H1 (cell line): ENCODE measurements around the gene DNAJC28. TPM values are rescaled to one million over a fixed set of nuclear protein-coding genes. Genes with fewer than 3 reads are reported as not detected.

Source experiments
- CTCF ChIA-PET: fragments of 300-600 bp; sonication (Branson Sonifier 250); formaldehyde crosslinking; loops from one replicate; lab custom pipeline; 2021; ENCODE audit not compliant: partially characterized antibody; lab: Charles Lee
- POLR2A ChIA-PET: fragments of 300-600 bp; sonication (Branson Sonifier 250); formaldehyde crosslinking; loops from one replicate; lab custom pipeline; 2021; ENCODE audit warnings: inconsistent platforms; ENCODE audit not compliant: partially characterized antibody; lab: Charles Lee
- DNase-seq, 2 experiments: peaks; one replicate each; pipeline versions ENCODE4 v3.0.0 to v3.0.0-alpha.2; 2010 to 2022; ENCODE audit warnings: low spot score in 2 of 2, low read depth in 1 of 2, mixed read lengths in 1 of 2
- FAIRE-seq: peaks from 2 replicates; lab custom pipeline; 2011; peaks lifted over from hg19 to GRCh38; lab: Jason Lieb, UNC
- H2AFZ ChIP-seq: 2 replicates; pipeline ENCODE4 v1.8.1; 2012; ENCODE audit warnings: low read length, inconsistent platforms
- H2AK5ac ChIP-seq: 2 replicates; pipeline ENCODE4 v1.6.1; 2013; ENCODE audit warnings: low read depth, low read length
- H2BK120ac ChIP-seq: replicated peaks from 2 replicates; pipeline ENCODE3; 2013; ENCODE audit warnings: low read depth, low read length, inconsistent platforms
- H2BK12ac ChIP-seq: 2 replicates; pipeline ENCODE4 v1.6.1; 2013; ENCODE audit warnings: low read depth, low read length
- H2BK15ac ChIP-seq: 2 replicates; pipeline ENCODE4 v1.6.1; 2013; ENCODE audit warnings: low read length
- H2BK20ac ChIP-seq: 2 replicates; pipeline ENCODE4 v1.6.1; 2013; ENCODE audit warnings: low read length
- H2BK5ac ChIP-seq: 2 replicates; pipeline ENCODE4 v1.6.1; 2013; ENCODE audit warnings: low read depth, low read length
- H3K14ac ChIP-seq: 2 replicates; pipeline ENCODE4 v1.6.1; 2013; ENCODE audit warnings: inconsistent platforms; ENCODE audit not compliant: insufficient read length
- H3K18ac ChIP-seq: 2 replicates; pipeline ENCODE4 v1.6.1; 2013; ENCODE audit warnings: low read length; ENCODE audit errors: extremely low read depth
- H3K23ac ChIP-seq: 2 replicates; pipeline ENCODE4 v1.6.1; 2013; ENCODE audit warnings: inconsistent platforms; ENCODE audit not compliant: insufficient read length
- H3K23me2 ChIP-seq: 2 replicates; pipeline ENCODE4 v1.6.1; 2013; ENCODE audit warnings: low read depth, low read length
- H3K27ac ChIP-seq: 2 replicates; pipeline ENCODE4 v1.6.1; 2011; ENCODE audit warnings: low read depth, low read length, inconsistent platforms
- H3K27me3 ChIP-seq, 4 experiments: replicated peaks in 1 of 4; 1 replicate in 1 of 4; 2 replicates in 3 of 4; pipeline versions ENCODE4 v1.6.1 to v1.8.1; 2011 to 2013; ENCODE audit warnings: low read length in 3 of 4, mild to moderate bottlenecking in 3 of 4, inconsistent platforms in 2 of 4, mixed read lengths in 2 of 4, moderate library complexity in 1 of 4; ENCODE audit not compliant: control insufficient read depth in 3 of 4, insufficient read depth in 3 of 4; ENCODE audit errors: extremely low read depth in 1 of 4
- H3K36me3 ChIP-seq, 4 experiments: 2 replicates each; pipeline versions ENCODE4 v1.6.1 to v1.8.1; 2011 to 2013; ENCODE audit warnings: mild to moderate bottlenecking in 4 of 4, low read length in 3 of 4, moderate library complexity in 2 of 4, control low read depth in 1 of 4, inconsistent platforms in 1 of 4; ENCODE audit not compliant: insufficient read depth in 4 of 4, control insufficient read depth in 2 of 4
- H3K4ac ChIP-seq: replicated peaks from 2 replicates; pipeline ENCODE3; 2013; ENCODE audit warnings: low read length, low read depth, mixed read lengths, inconsistent platforms; ENCODE audit not compliant: insufficient read length
- H3K4me1 ChIP-seq, 4 experiments: replicated peaks in 1 of 4; 1 replicate in 1 of 4; 2 replicates in 3 of 4; pipeline versions ENCODE4 v1.6.1 to v1.8.1; 2011 to 2013; ENCODE audit warnings: low read length in 3 of 4, inconsistent platforms in 2 of 4, mixed read lengths in 1 of 4; ENCODE audit not compliant: insufficient read depth in 4 of 4, control insufficient read depth in 3 of 4
- H3K4me2 ChIP-seq, 2 experiments: 2 replicates each; pipeline versions ENCODE4 v1.6.1 to v1.8.1; 2011 to 2013; ENCODE audit warnings: low read depth in 2 of 2, low read length in 2 of 2, control low read depth in 1 of 2, inconsistent platforms in 1 of 2, mild to moderate bottlenecking in 1 of 2; ENCODE audit not compliant: insufficient read depth in 1 of 2
- H3K4me3 ChIP-seq, 4 experiments: fragments of 200-600, 300-600 bp in 1 of 4; sonication (generic), shearing (Covaris generic), sonication (Bioruptor Twin) in 1 of 4; 2 replicates each; pipeline versions ENCODE4 v1.5.1 to v1.8.1; 2011 to 2016; ENCODE audit warnings: low read length in 4 of 4, low read depth in 3 of 4, control low read depth in 2 of 4, inconsistent platforms in 2 of 4, mild to moderate bottlenecking in 2 of 4, mixed read lengths in 1 of 4, moderate library complexity in 1 of 4; ENCODE audit not compliant: insufficient read depth in 2 of 4; ENCODE audit errors: extremely low read depth in 1 of 4
- H3K56ac ChIP-seq: replicated peaks from 2 replicates; pipeline ENCODE3; 2013; ENCODE audit warnings: low read depth, mild to moderate bottlenecking, mixed read lengths, low read length, inconsistent platforms; ENCODE audit not compliant: insufficient read length
- H3K79me1 ChIP-seq: 2 replicates; pipeline ENCODE4 v1.6.1; 2013; ENCODE audit warnings: low read depth, low read length, control low read depth
- H3K79me2 ChIP-seq, 2 experiments: 2 replicates each; pipeline versions ENCODE4 v1.6.1 to v1.8.1; 2012 to 2013; ENCODE audit warnings: low read length in 2 of 2, mild to moderate bottlenecking in 2 of 2, inconsistent platforms in 1 of 2; ENCODE audit not compliant: insufficient read depth in 2 of 2, control insufficient read depth in 1 of 2
- H3K9ac ChIP-seq, 4 experiments: replicated peaks in 1 of 4; 1 replicate in 1 of 4; 2 replicates in 3 of 4; pipeline versions ENCODE4 v1.6.1 to v1.8.1; 2011 to 2013; ENCODE audit warnings: low read depth in 3 of 4, low read length in 3 of 4, control low read depth in 2 of 4, mild to moderate bottlenecking in 2 of 4, moderate library complexity in 2 of 4, inconsistent platforms in 1 of 4; ENCODE audit errors: extremely low read depth in 1 of 4
- H3K9me3 ChIP-seq, 2 experiments: 2 replicates each; pipeline versions ENCODE4 v1.6.1 to v1.8.1; 2012 to 2013; ENCODE audit warnings: mild to moderate bottlenecking in 2 of 2, moderate library complexity in 2 of 2, control low read depth in 1 of 2, inconsistent platforms in 1 of 2, low read depth in 1 of 2, low read length in 1 of 2, mixed read lengths in 1 of 2; ENCODE audit not compliant: insufficient read depth in 2 of 2
- H4K20me1 ChIP-seq, 2 experiments: replicated peaks in 1 of 2; 2 replicates each; pipeline versions ENCODE3 to v1.8.1; 2011 to 2013; ENCODE audit warnings: inconsistent platforms in 2 of 2, low read length in 2 of 2, mild to moderate bottlenecking in 1 of 2; ENCODE audit not compliant: insufficient read depth in 2 of 2, control insufficient read depth in 1 of 2
- H4K5ac ChIP-seq: 2 replicates; pipeline ENCODE4 v1.6.1; 2013; ENCODE audit warnings: low read length, low read depth, mixed read lengths, inconsistent platforms; ENCODE audit not compliant: insufficient read length
- H4K8ac ChIP-seq: 2 replicates; pipeline ENCODE4 v1.8.0; 2013; ENCODE audit warnings: mild to moderate bottlenecking, moderate library complexity, low read length, inconsistent platforms; ENCODE audit not compliant: insufficient read depth; ENCODE audit errors: extremely low read depth
- H4K91ac ChIP-seq: replicated peaks from 2 replicates; pipeline ENCODE3; 2013; ENCODE audit warnings: low read length, mixed read lengths, inconsistent platforms; ENCODE audit not compliant: insufficient read length
- BCL11A ChIP-seq, 2 experiments: IDR thresholded peaks; one replicate each; pipeline ENCODE4 v1.6.1; 2011; ENCODE audit warnings: low read depth in 2 of 2, low read length in 2 of 2, mild to moderate bottlenecking in 2 of 2
- CHD1 ChIP-seq: IDR thresholded peaks from 2 replicates; pipeline ENCODE4 v1.6.1; 2012; ENCODE audit warnings: low read depth, low read length, improper control_type of control experiment
- CREB1 ChIP-seq: IDR thresholded peaks from 2 replicates; pipeline ENCODE4 v1.6.1; 2012; ENCODE audit warnings: inconsistent platforms
- EGR1 ChIP-seq: IDR thresholded peaks from 2 replicates; pipeline ENCODE4 v1.6.1; 2011; ENCODE audit warnings: low read depth, low read length, borderline replicate concordance
- SUZ12 ChIP-seq: fragments of 200-600 bp; sonication (generic); IDR thresholded peaks from 2 replicates; pipeline ENCODE4 v1.6.1; 2012; ENCODE audit warnings: mild to moderate bottlenecking, inconsistent platforms, low read length, moderate library complexity, mixed read lengths
- TAF1 ChIP-seq: IDR thresholded peaks from 2 replicates; pipeline ENCODE4 v1.6.1; 2011; ENCODE audit warnings: mild to moderate bottlenecking, low read depth, low read length
- TBP ChIP-seq: IDR thresholded peaks from 2 replicates; pipeline ENCODE4 v1.6.1; 2011; ENCODE audit warnings: low read depth, low read length, improper control_type of control experiment
- YY1 ChIP-seq: IDR thresholded peaks from 2 replicates; pipeline ENCODE4 v1.6.1; 2011; ENCODE audit warnings: low read depth, mild to moderate bottlenecking, low read length
- WGBS, 2 experiments: shearing (Covaris generic) in 1 of 2; methylation state at CpG; one replicate each; pipeline versions ENCODE4 v1.1.6 to v1.1.7; 2013 to 2015; ENCODE audit warnings: low lambda C conversion rate in 2 of 2, mixed read lengths in 2 of 2, inconsistent platforms in 1 of 2, low coverage in 1 of 2, missing lambda C conversion rate in 1 of 2; ENCODE audit not compliant: insufficient replicate concordance in 2 of 2, insufficient coverage in 1 of 2, insufficient read length in 1 of 2; ENCODE audit errors: extremely low coverage in 1 of 2, missing lambda C conversion rate in 1 of 2; 5-methylcytosine and 5-hydroxymethylcytosine counted together
- polyA plus RNA-seq, 7 experiments: library from polyadenylated mRNA; depleted of rRNA in 3 of 7; stranded (reverse) in 5 of 7; unstranded in 2 of 7; fragments of >200 nt in 5 of 7; fragments of 200-250 nt in 2 of 7; gene quantifications; 1 replicate in 5 of 7; 2 replicates in 1 of 7; 4 replicates in 1 of 7; pipeline versions ENCODE4 v1.2.1 to v1.2.3, GENCODE V29; 2011 to 2013; ENCODE audit warnings: missing spikeins in 2 of 7, mixed read lengths in 2 of 7
- total RNA-seq: library from RNA; stranded (reverse); fragmentation: NEBNext Ultra II Directional; extraction: Animal tissue kit (Norgen Biotek cat#: 25700); gene quantifications from 2 replicates; pipeline ENCODE4 v1.2.1, GENCODE V29; 2021
- TF ChIP-seq, protein P1 (sequence below), 3 experiments: IDR thresholded peaks; 1 replicate in 2 of 3; 2 replicates in 1 of 3; pipeline versions ENCODE4 v1.5.1 to v1.6.1; 2011; ENCODE audit warnings: low read length in 3 of 3, mild to moderate bottlenecking in 3 of 3, inconsistent platforms in 2 of 3, low read depth in 1 of 3, moderate library complexity in 1 of 3; ENCODE audit not compliant: insufficient read depth in 1 of 3; ENCODE audit errors: control extremely low read depth in 1 of 3

The DNAJC28 gene
- total and polyA plus RNA-seq, 2 of the 8 experiments (the other 6 are each of a cell fraction or from before 2014, with no cell fraction given) = 0.97 to 4.3 TPM

DNA sequence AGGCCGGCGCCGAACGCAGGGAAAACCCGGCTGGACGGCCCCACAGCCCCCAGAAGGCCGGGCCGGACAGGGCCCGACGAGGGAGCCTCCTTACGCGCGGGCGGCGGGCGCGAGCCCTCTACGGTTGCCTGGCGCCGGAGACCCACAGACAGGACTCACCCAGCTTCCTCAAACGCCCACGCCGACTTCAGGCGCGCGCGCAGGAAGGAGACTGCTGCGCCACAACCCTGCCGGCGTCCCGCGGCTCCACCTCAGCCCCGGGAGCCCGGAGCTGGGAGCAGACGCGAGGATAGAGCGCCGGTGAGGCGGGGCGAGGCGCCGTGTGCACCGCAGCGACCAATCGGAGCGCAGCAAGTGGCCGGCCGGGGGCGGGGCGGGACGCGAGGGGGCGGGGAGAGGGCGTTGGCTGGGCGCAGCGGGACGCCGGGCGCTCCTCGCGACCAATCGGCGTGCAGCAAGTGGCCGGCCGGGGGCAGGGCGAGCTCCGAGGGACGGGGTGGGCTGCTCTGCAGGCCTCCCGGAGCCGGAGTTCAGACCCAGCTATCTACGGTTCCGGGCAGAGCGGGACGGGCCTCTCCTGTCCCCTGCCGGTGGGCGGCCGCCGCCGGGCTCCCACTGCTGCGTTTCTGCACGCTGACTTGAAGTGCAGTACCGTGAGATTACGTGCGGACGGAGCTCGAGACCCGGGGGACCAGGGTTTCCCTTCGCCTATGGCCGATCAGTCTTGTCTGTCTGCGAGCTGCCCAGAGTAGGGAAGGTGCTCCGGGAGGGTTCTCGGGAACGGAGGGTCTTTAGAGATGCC is 11.6 kb downstream of the DNAJC28 start, which contains the start of gene TMEM50B:
Gene TMEM50B (minus strand): TSS at position 296 of the 802 bp plus-strand sequence. CDS start 11,089 bp downstream, outside the sequence.
- H2BK15ac ChIP-seq = no peak within 1 kb of the TSS
- FAIRE-seq = no peak
- peak within 1 kb of the TSS; percentile 69 to 88 (median 74) for H3K9ac ChIP-seq
- H2BK5ac ChIP-seq = 0 out of 2 replicates have a peak within 1 kb of the TSS, but pooled peaks have one; percentile 20
- no peaks in the 10 kb centered on the region for H3K27me3 ChIP-seq
- H3K4me1 ChIP-seq = 0 out of 7 replicates have a peak, but pooled peaks cover 0 to 6% (median 0%) of the 10 kb centered on the region in 4 experiments
- peaks cover 0 to 5% of the 10 kb centered on the region in 2 experiments; a peak in 1 of 4 replicates for H3K79me2 ChIP-seq
- peak within 1 kb of the TSS; percentile 88 for H3K18ac ChIP-seq
- no peak within 1 kb of the TSS for H2BK20ac ChIP-seq
- H3K27ac ChIP-seq = peak within 1 kb of the TSS; percentile 43; the same call in 1 of the 2 replicates
- peak within 1 kb of the TSS; percentile 75 to 87 (median 77) for H3K4me3 ChIP-seq
- WGBS, 2 experiments = 1% methylated on average over 47 of the region's 93 CpGs; no CpG with 5 or more reads in 1 of the 2 experiments
- peak within 1 kb of the TSS; percentile 39; the same call in 1 of the 2 replicates for H2BK12ac ChIP-seq
- H2AK5ac ChIP-seq = no peak within 1 kb of the TSS
- peak within 1 kb of the TSS; percentile 80 for H4K5ac ChIP-seq
- peak within 1 kb of the TSS; percentile 88 to 95 for H3K4me2 ChIP-seq
- H3K23ac ChIP-seq = no peak within 1 kb of the TSS
- H3K4ac ChIP-seq = no peak within 1 kb of the TSS
- H3K36me3 ChIP-seq = no peaks in the 10 kb centered on the region
- H3K14ac ChIP-seq = no peak within 1 kb of the TSS
- peak within 1 kb of the TSS; percentile 92 for H2AFZ ChIP-seq
- CTCF ChIA-PET = interaction anchor here (0.8 to 1.5 kb wide), 9 partner anchors 10 to 412 kb away, joined by 3 to 5 read pairs (median 4); no protein-coding TSS in a partner anchor
- H4K91ac ChIP-seq = peak within 1 kb of the TSS; percentile 74
- peaks cover 10% of the 10 kb centered on the region for H3K23me2 ChIP-seq
- H3K9me3 ChIP-seq = no peaks in the 10 kb centered on the region
- DNase-seq = peak; percentile 88 to 95
- peak within 1 kb of the TSS; percentile 94 for H4K8ac ChIP-seq
- no peaks in the 10 kb centered on the region for H3K79me1 ChIP-seq
- H2BK120ac ChIP-seq = no peak within 1 kb of the TSS
- H4K20me1 ChIP-seq = peaks cover 2% of the 10 kb centered on the region in 2 experiments
- POLR2A ChIA-PET = interaction anchor here (0.8 to 4.2 kb wide), 11 partner anchors 11 to 654 kb away, joined by 3 to 30 read pairs (median 5); partner anchors contain the start of genes DNAJC28, IFNAR1 and SON
- H3K56ac ChIP-seq = peak within 1 kb of the TSS; percentile 79
- TF ChIP-seq, protein P1, sequence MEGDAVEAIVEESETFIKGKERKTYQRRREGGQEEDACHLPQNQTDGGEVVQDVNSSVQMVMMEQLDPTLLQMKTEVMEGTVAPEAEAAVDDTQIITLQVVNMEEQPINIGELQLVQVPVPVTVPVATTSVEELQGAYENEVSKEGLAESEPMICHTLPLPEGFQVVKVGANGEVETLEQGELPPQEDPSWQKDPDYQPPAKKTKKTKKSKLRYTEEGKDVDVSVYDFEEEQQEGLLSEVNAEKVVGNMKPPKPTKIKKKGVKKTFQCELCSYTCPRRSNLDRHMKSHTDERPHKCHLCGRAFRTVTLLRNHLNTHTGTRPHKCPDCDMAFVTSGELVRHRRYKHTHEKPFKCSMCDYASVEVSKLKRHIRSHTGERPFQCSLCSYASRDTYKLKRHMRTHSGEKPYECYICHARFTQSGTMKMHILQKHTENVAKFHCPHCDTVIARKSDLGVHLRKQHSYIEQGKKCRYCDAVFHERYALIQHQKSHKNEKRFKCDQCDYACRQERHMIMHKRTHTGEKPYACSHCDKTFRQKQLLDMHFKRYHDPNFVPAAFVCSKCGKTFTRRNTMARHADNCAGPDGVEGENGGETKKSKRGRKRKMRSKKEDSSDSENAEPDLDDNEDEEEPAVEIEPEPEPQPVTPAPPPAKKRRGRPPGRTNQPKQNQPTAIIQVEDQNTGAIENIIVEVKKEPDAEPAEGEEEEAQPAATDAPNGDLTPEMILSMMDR (IDR thresholded peaks at IDR 0.05; ENCODE audit: control extremely low read depth in 1 of 3, insufficient read depth in 1 of 3, low read depth in 1 of 3, low read length in 3 of 3) = peak; percentile 40 to 49 (median 41)
- no peak for TF ChIP-seq CHD1
- TF ChIP-seq CREB1 = peak; percentile 73; the same call in 1 of the 2 replicates
- TF ChIP-seq BCL11A (IDR thresholded peaks at IDR 0.05; ENCODE audit: low read depth in 2 of 2, low read length in 2 of 2) = no peak
- TF ChIP-seq YY1 = peak; percentile 74; the same call in 1 of the 2 replicates
- TF ChIP-seq SUZ12 = no peak
- peak; percentile 90 for TF ChIP-seq TBP
- 0 out of 2 replicates have a peak, but pooled peaks have one; percentile 51 for TF ChIP-seq EGR1
- TF ChIP-seq TAF1 = peak; percentile 96
